Stimulated activated CD4-positive, alpha-beta T cell treated with anti-CD3 and anti-CD28 coated beads, Interleukin-12 subunit alpha, Interleukin-12 subunit beta, amount 100 ng/mL, for 4 hours (primary cell): Measurements from ENCODE around the gene EXD3.

ENCODE experiments used
- DNase-seq: peaks from one replicate; pipeline ENCODE4 v3.0.0-alpha.2; 2020

The EXD3 gene

DNA sequence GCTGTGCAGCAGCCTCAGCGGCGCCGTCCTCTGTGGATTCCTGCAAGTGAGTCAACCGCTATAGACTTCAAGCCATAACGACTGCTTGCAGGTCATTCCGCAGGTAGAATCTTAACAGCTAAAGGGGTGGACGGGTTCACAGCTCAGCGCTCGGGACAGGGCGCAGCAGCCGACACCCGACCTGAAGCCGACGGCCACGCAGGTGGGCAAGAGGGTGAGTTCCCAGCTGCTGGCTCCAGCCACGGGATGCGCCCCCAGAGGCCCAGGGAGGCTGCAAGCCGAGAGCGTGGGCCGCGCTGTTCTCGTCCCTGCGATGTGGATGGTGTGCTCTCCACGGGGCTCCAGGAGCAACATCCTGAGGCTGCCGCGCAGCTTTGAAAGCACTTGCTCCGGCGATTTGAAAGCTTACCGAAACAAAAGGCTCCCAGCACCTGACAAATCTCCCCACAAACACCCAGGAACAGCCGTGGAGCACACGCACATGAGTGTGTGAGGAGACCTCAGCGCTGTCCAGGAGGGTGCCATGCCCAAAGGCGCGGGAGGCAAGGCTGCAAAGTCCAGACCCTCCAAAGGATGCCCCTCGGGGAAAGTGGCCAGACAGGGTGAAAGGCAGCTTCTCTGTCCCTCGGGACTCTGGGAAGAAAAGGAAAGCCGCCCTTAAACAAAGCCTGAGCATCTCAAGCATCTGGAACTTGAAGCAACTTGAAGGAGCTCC lies 48.7 kb downstream of the EXD3 start:
- DNase-seq = no peak

DNA sequence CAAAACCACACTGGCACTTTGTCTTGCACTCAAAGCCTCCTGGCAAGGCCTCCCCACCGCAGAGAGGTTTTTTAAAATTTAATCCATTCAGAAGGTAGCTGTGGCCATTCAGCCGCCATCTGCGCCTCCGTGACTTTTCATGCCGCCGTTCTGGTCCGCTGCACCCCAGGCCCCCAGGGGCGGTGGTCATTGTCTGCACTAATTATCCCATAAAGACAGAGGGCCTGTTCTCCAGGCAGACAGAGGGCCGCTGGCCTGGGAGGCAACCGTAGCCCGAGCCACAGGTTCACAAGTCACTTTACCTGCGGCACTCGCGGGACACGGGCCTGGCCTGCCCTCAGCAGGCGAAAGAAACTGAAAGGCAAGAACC lies 49.4 kb downstream of the EXD3 start:
- DNase-seq = no peak

DNA sequence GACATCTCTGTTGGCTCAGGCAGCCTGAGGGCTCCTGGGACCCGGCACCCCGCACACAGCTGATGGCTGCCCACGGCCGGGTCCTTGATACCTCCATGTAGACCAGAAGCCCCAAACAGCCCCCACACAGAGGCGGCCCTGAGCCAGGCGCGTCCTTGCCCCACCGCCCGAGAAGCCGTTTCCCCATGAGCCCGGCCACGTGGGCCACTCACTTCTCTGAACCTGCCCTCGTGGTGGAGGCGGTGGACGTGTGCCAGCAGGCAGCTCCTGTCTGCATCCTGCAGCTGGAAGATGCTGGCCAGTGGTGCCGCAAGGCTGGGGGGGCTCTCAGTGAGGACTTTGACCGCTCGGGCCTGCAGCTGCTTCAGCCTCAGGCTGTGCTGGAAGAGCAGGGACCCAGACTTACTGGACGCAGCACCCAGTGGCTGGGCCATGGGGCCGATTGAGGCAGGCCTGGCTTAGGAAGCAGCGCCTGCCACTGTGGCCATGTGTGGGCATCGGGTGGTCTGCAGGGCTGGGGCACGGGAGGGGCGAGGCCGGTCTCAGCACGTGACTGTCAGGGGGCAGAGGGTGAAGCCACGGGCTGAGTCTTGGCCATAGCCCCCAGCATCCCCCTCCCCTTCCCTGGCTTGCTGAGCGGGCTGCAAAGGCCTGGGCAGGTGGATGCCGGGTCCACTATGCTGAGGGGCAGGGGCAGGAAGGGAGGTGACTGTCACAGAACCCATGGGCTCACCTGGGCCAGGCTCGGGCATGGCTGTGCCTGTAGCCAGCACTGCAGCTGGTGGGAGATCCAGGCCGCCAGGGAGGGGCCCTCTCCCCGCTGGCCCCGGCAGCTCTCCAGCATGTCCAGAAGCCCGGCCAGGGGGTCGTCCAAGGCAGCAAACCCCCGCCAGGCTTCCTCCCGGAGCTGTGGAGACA lies 50.0 kb downstream of the EXD3 start:
- no peak for DNase-seq

GRCh38 chr9:137371946-137372651 lies 50.9 kb downstream of the EXD3 start:
- no peak for DNase-seq

DNA sequence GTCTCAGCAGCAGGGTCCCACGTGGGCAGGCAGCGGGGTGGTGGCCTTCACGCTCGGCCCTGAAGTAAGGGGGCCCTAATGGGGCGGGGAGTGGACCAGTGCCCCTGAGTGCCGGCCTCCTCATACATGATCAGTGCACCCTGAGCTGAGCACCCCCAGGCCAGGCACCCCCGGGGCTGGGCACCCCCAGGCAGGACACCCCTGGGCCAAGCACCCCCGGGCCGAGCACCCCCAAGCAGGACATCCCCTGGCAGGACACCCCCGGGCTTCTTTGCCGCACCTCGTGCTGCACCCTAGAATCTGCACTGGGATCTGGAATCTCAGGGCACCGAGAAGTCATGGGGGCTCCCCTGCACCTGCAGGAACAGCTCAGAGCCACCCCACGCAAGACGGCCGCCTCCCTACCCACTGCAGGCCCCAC lies 51.4 kb downstream of the EXD3 start:
- DNase-seq = no peak

DNA sequence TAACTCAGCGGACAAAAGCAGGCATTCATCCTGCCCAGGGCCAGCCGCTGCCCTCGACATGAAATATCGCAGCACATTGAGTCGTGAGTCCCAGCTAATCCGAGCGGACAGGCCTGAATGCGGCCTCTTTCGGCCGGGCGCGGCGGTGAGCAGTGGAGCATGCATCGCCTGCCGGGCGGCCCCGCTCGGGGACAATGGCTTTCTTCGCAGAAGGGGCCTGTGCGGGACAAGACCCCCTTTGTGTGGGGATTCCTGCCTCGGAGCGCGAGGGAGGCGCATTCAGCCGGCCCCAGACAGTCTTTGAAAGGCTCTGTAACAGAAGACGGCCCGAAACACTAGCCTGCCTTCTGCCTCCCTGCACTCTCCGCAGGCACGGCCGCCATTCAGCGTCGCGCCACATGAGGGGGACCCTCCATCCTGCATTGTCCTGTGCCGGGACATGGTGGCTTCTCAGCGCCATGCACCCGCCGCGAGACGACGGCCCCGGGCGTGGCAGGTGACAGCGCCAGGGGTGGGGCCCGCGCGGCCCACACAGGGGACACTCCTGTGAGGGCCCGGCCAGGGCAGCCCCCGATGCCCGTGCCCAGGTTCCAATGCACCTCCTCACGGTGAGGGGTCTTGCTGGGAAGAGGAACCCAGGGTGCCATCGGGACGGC lies 52.0 kb downstream of the EXD3 start:
- DNase-seq = no peak

- DNase-seq = no peak
Measured at GRCh38 chr9:137369911-137370764, 52.8 kb downstream of the EXD3 start.

GRCh38 chr9:137369061-137369787 lies 53.7 kb downstream of the EXD3 start:
- no peak for DNase-seq

- no peak for DNase-seq
Measured at GRCh38 chr9:137368431-137369035, 54.4 kb downstream of the EXD3 start.

GRCh38 chr9:137367506-137368430 lies 55.2 kb downstream of the EXD3 start:
- no peak for DNase-seq

- DNase-seq = no peak
Measured at GRCh38 chr9:137366891-137367381, 56.0 kb downstream of the EXD3 start.

- DNase-seq = no peak
Measured at GRCh38 chr9:137366445-137366810, 56.5 kb downstream of the EXD3 start.

DNA sequence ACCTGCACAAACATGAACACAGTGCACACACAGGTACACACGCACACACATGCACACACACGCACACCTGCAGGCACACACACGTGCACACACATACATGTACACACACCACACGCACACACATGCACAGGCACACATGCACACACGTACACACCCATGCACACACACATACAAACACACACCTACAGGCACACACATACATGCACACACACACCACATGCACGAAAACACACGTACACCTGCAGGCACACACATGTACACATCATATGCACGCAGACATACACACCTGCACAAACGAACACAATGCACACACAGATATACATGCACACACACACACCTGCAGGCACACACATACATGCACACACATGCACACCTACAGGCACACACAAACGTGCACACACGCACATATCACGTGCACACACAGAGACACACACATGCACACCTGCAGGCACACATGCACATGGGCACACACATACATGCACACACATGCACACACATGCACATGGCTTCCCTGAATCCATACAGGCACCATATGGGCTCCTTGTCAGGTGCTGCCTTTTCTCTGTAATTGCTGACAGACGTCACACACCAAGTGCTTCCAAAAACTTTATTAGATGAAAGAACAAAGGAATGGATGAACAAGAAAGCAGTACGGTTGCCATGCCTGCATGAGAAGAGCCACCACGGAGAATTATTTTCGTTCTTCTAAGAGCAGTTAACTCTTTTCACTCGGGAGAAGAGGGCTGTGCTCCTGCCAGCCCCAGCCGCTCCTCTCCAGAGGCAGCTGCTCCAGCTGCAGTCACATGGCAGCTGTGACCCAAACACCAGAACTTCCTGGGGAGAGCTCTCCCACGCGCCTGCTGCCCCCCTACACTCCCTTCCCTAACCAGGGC lies 57.2 kb downstream of the EXD3 start:
- no peak for DNase-seq

- no peak for DNase-seq
Measured at GRCh38 chr9:137365056-137365455, 57.9 kb downstream of the EXD3 start.

DNA sequence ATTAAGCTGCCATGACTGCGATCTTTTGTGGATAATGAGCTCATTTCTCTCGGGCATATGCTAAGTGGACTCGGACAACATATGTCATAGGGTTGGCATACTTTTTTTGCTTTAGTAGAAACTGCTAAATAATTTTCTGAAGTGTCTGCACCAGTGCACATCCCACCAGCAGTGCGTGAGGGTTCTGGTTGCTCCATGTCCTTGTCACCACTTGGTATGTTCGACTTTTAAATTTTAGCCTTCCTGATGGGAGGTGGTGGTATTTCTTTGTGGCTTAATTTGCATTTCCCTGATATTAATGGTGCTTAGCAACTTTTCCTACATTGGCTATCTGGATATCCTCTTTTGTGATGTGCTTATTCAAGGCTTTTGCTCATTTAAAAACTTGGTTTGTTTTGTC lies 63.1 kb downstream of the EXD3 start:
- DNase-seq = no peak

- DNase-seq = no peak
Measured at GRCh38 chr9:137358126-137358525, 64.8 kb downstream of the EXD3 start.

DNA sequence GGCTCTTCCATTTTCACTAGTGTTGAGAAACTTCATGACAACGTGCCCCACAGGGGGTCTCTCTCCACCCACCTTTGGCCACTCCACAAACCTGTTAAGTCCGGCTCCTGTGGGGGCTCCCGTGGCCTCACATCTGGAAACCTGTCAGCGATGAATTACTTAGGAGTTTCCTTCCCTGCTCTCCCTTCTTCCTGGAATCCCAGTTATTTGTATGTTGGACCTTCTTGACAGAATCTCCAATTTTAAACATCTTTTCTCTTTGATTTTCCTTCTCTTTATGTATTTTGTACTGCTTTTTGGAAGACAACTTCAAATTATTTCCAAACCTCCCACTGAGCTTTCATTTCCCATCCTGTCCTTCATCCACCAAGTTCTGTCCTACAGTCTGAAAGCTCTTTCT lies 65.8 kb downstream of the EXD3 start:
- DNase-seq = no peak

GRCh38 chr9:137355761-137356365 lies 67.1 kb downstream of the EXD3 start:
- DNase-seq = no peak
